Amygdala (tissue), 56 donors: ENCODE measurements around the gene NFATC2.

Source experiments
- DNase-seq, 56 donors: peaks; one replicate each; lab custom pipeline; 2025; lab: John Stamatoyannopoulos, UW

The NFATC2 gene

GRCh38 chr20:51368461-51369211 lies 173.9 kb downstream of the NFATC2 start:
- no peak for DNase-seq

- peak in 1 of 56 donors; percentile 2 for DNase-seq
Observed at GRCh38 chr20:51366155-51366886, 176.2 kb downstream of the NFATC2 start.

GRCh38 chr20:51365670-51366069 lies 176.8 kb downstream of the NFATC2 start:
- no peak for DNase-seq

GRCh38 chr20:51363813-51364212 lies 178.7 kb downstream of the NFATC2 start:
- DNase-seq, result no peak

- no peak for DNase-seq
Observed at GRCh38 chr20:51363378-51363777, 179.1 kb downstream of the NFATC2 start.

GRCh38 chr20:51362254-51362653 lies 180.3 kb downstream of the NFATC2 start:
- no peak for DNase-seq

- DNase-seq, result no peak
Observed at GRCh38 chr20:51361258-51361657, 181.3 kb downstream of the NFATC2 start.

- no peak for DNase-seq
Observed at GRCh38 chr20:51360451-51361201, 181.9 kb downstream of the NFATC2 start.

GRCh38 chr20:51359947-51360346 lies 182.6 kb downstream of the NFATC2 start:
- DNase-seq, result no peak

- DNase-seq, result no peak
Observed at GRCh38 chr20:51359401-51359800, 183.1 kb downstream of the NFATC2 start.

GRCh38 chr20:51358032-51358724 lies 184.3 kb downstream of the NFATC2 start:
- no peak for DNase-seq

- no peak for DNase-seq
Observed at GRCh38 chr20:51357543-51357942, 185.0 kb downstream of the NFATC2 start.

GRCh38 chr20:51356871-51357270 lies 185.6 kb downstream of the NFATC2 start:
- no peak for DNase-seq

GRCh38 chr20:51354769-51355319 lies 187.7 kb downstream of the NFATC2 start:
- no peak for DNase-seq

- DNase-seq, result no peak
Observed at GRCh38 chr20:51354191-51354768, 188.2 kb downstream of the NFATC2 start.

GRCh38 chr20:51353491-51353890 lies 189.0 kb downstream of the NFATC2 start:
- no peak for DNase-seq

- DNase-seq, result no peak
Observed at GRCh38 chr20:51352791-51353190, 189.7 kb downstream of the NFATC2 start.

GRCh38 chr20:51350941-51351631 lies 191.4 kb downstream of the NFATC2 start:
- DNase-seq, result no peak

- DNase-seq, result no peak
Observed at GRCh38 chr20:51348876-51349275, 193.6 kb downstream of the NFATC2 start.
